Right atrium auricular region (tissue), 2 donors: ENCODE results near the gene IFRD1. TPM values are rescaled to one million over a fixed set of nuclear protein-coding genes. Genes with fewer than 3 reads are reported as not detected.

ENCODE experiments used
- DNase-seq: peaks from one replicate; pipeline ENCODE4 v3.0.0-alpha.2; 2019; ENCODE audit warnings: low spot score
- H3K27ac ChIP-seq, 2 donors: fragments of 200-600 bp; sonication (generic); 1 replicate in 1 of 2; 2 replicates in 1 of 2; pipeline ENCODE4 v1.5.1; 2016 to 2019
- H3K27me3 ChIP-seq, 2 donors: fragments of 200-600 bp; sonication (generic); one replicate each; pipeline versions ENCODE4 v1.5.1 to v1.6.0; 2017 to 2019
- H3K36me3 ChIP-seq: fragments of 200-600 bp; sonication (generic); one replicate; pipeline ENCODE4 v1.5.1; 2016
- H3K4me1 ChIP-seq, 2 donors: fragments of 200-600 bp; sonication (generic); one replicate each; pipeline versions ENCODE4 v1.5.1 to v1.6.0; 2017 to 2019
- H3K4me3 ChIP-seq, 2 donors: fragments of 200-600 bp; sonication (generic); 1 replicate in 1 of 2; 2 replicates in 1 of 2; pipeline ENCODE4 v1.5.1; 2017 to 2019; ENCODE audit warnings: mild to moderate bottlenecking in 1 of 2, moderate library complexity in 1 of 2
- H3K9me3 ChIP-seq, 2 donors: fragments of 200-600 bp; sonication (generic); one replicate each; pipeline ENCODE4 v1.5.1; 2019
- total RNA-seq, 2 donors: library from RNA; depleted of rRNA; stranded (reverse); fragments of >200 nt; gene quantifications; one replicate each; pipeline ENCODE4 v1.1.0, GENCODE V29; 2016
- TF ChIP-seq, protein P1 (sequence below), 2 donors: fragments of 200-600 bp; sonication (generic); IDR thresholded peaks; one replicate each; pipeline ENCODE4 v1.5.1; 2019; ENCODE audit warnings: antibody characterized with exemption in 2 of 2

The IFRD1 gene
- total RNA-seq, 2 donors from 2014 or later: 11.2 to 25.5 TPM

- no peak for DNase-seq
- Histone ChIP-seq H3K36me3 (no peaks in the 10 kb centered on the region), H3K27me3 (no peaks in the 10 kb centered on the region), H3K4me3 (no peak overlapping the region), H3K9me3 (no peaks in the 10 kb centered on the region), H3K27ac (no peak overlapping the region), H3K4me1 (no peaks in the 10 kb centered on the region)
- TF ChIP-seq, protein P1, sequence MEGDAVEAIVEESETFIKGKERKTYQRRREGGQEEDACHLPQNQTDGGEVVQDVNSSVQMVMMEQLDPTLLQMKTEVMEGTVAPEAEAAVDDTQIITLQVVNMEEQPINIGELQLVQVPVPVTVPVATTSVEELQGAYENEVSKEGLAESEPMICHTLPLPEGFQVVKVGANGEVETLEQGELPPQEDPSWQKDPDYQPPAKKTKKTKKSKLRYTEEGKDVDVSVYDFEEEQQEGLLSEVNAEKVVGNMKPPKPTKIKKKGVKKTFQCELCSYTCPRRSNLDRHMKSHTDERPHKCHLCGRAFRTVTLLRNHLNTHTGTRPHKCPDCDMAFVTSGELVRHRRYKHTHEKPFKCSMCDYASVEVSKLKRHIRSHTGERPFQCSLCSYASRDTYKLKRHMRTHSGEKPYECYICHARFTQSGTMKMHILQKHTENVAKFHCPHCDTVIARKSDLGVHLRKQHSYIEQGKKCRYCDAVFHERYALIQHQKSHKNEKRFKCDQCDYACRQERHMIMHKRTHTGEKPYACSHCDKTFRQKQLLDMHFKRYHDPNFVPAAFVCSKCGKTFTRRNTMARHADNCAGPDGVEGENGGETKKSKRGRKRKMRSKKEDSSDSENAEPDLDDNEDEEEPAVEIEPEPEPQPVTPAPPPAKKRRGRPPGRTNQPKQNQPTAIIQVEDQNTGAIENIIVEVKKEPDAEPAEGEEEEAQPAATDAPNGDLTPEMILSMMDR (IDR thresholded peaks at IDR 0.05): no peak
Observed at GRCh38 chr7:112521942-112522341, 71.7 kb downstream of the IFRD1 start.

DNA sequence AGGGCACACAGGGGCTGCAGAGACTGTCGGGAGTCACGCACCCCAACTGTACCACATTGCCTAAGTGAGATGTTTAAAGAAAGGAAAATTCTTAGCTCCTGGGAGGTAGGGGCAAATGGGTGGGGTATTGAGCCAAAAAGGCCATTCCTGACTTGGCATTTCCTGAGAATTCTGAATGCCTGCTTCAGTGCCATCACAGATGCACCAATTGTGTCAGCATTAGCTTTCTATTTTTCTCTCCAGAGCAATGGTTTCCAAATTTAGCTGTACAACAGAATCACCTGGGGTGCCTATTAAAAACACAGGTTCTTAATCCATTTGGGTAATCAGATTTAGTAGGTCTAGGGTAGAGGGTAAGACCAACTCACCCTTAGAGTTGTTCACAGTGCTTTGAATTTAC is 73.6 kb downstream of the IFRD1 start:
- H3K9me3 ChIP-seq: no peaks in the 10 kb centered on the region
- H3K27me3 ChIP-seq: no peaks in the 10 kb centered on the region
- TF ChIP-seq, protein P1 (IDR thresholded peaks at IDR 0.05): no peak
- no peaks in the 10 kb centered on the region for H3K36me3 ChIP-seq
- H3K4me3 ChIP-seq: no peak overlapping the region
- H3K27ac ChIP-seq: no peak overlapping the region
- H3K4me1 ChIP-seq: no peaks in the 10 kb centered on the region
- no peak for DNase-seq

Other genes starting within 250 kb of the IFRD1 start
- 10 to 100 TPM; 12.3 to 17.8 TPM for gene DOCK4, start 244.1 kb upstream of the IFRD1 start, total RNA-seq
- gene ZNF277, start 243.8 kb upstream of the IFRD1 start, total RNA-seq: 10 to 100 TPM; 15.9 to 29.8 TPM
- 1 to 10 TPM; 1.0 to 1.7 TPM for gene LSMEM1, start 30.5 kb downstream of the IFRD1 start, total RNA-seq